K562 (cell line): ENCODE results near the gene VIPR2. TPM values are rescaled to one million over a fixed set of nuclear protein-coding genes. Genes with fewer than 3 reads are reported as not detected.

Source experiments
- ATAC-seq: fragments of 200-7000 bp; cut with Tn5 transposase; 3 replicates; pipeline ENCODE4 v1.9.1; 2020; ENCODE audit warnings: moderate library complexity
- BruUV-seq: library from RNA; stranded (reverse); fragments of 400-500 nt; replicated peaks from 2 replicates; lab custom pipeline; 2021; lab: Mats Ljungman, UMichigan
- CTCF ChIA-PET: fragments of 300-600 bp; formaldehyde crosslinking; extraction: SDS; loops from one replicate; lab custom pipeline; 2021; ENCODE audit warnings: low intra/inter-chr PET ratio; lab: Yijun Ruan, JAX
- POLR2A ChIA-PET: fragments of 300-600, 350-650 bp; sonication (Branson Sonifier 250); formaldehyde crosslinking; extraction: SDS; loops from one replicate; lab custom pipeline; 2021; ENCODE audit warnings: antibody characterized with exemption, inconsistent platforms; lab: Yijun Ruan, JAX
- DNase-seq, 4 experiments: peaks; one replicate each; pipeline versions ENCODE4 v3.0.0 to v3.0.0-alpha.2; 2011 to 2018; ENCODE audit warnings: low spot score in 3 of 4, mixed read lengths in 3 of 4; ENCODE audit errors: extremely low read depth in 1 of 4
- FAIRE-seq: peaks from 2 replicates; lab custom pipeline; 2011; peaks lifted over from hg19 to GRCh38; lab: Jason Lieb, UNC
- H2AFZ ChIP-seq: 2 replicates; pipeline ENCODE4 v1.6.0; 2011; ENCODE audit warnings: low read depth, low read length, control low read depth, inconsistent platforms
- H3K27ac ChIP-seq: fragments of 200-600 bp; 3 replicates; pipeline ENCODE4 v1.8.0; 2011; ENCODE audit warnings: low read depth, mild to moderate bottlenecking, control low read depth, inconsistent platforms, low read length, moderate library complexity, mixed read lengths; ENCODE audit errors: extremely low read depth
- H3K27me3 ChIP-seq, 2 experiments: fragments of 300-600 bp in 1 of 2; 2 replicates in 1 of 2; 3 replicates in 1 of 2; pipeline versions ENCODE4 v1.6.0 to v1.8.0; 2011; ENCODE audit warnings: inconsistent platforms in 2 of 2, low read length in 2 of 2, mild to moderate bottlenecking in 1 of 2, mixed read lengths in 1 of 2, moderate library complexity in 1 of 2; ENCODE audit not compliant: control insufficient read depth in 2 of 2, insufficient read depth in 2 of 2
- H3K36me3 ChIP-seq: fragments of 300-600 bp; 3 replicates; pipeline ENCODE4 v1.8.0; 2011; ENCODE audit warnings: mild to moderate bottlenecking, low read length, inconsistent platforms; ENCODE audit not compliant: control insufficient read depth, insufficient read depth
- H3K4me1 ChIP-seq, 2 experiments: fragments of 200-600 bp in 1 of 2; replicated peaks in 1 of 2; 2 replicates in 1 of 2; 3 replicates in 1 of 2; pipeline versions ENCODE4 v1.5.1 to v1.8.0; 2011; ENCODE audit warnings: inconsistent platforms in 2 of 2, low read length in 2 of 2, mild to moderate bottlenecking in 1 of 2, mixed read lengths in 1 of 2, moderate library complexity in 1 of 2; ENCODE audit not compliant: control insufficient read depth in 2 of 2, insufficient read depth in 2 of 2
- H3K4me2 ChIP-seq: 2 replicates; pipeline ENCODE4 v1.6.1; 2011; ENCODE audit warnings: low read length, control low read depth, inconsistent platforms, mixed read lengths; ENCODE audit not compliant: insufficient read depth
- H3K4me3 ChIP-seq: fragments of 200-600 bp; sonication (generic), shearing (Covaris generic); 2 replicates; pipeline ENCODE4 v1.5.1; 2016; ENCODE audit warnings: control low read depth, inconsistent platforms
- H3K79me2 ChIP-seq: fragments of 200-600 bp; 3 replicates; pipeline ENCODE4 v1.8.0; 2011; ENCODE audit warnings: low read length, inconsistent platforms; ENCODE audit not compliant: control insufficient read depth, insufficient read depth
- H3K9ac ChIP-seq, 2 experiments: 2 replicates each; pipeline versions ENCODE4 v1.6.0 to v1.6.1; 2011; ENCODE audit warnings: low read depth in 2 of 2, low read length in 2 of 2, control low read depth in 1 of 2, inconsistent platforms in 1 of 2, mild to moderate bottlenecking in 1 of 2, mixed read lengths in 1 of 2; ENCODE audit not compliant: insufficient read depth in 1 of 2
- H3K9me1 ChIP-seq: one replicate; pipeline ENCODE4 v1.6.0; 2011; ENCODE audit warnings: inconsistent platforms, mild to moderate bottlenecking, low read length, moderate library complexity; ENCODE audit not compliant: control insufficient read depth, insufficient read depth
- H3K9me3 ChIP-seq: replicated peaks from 2 replicates; pipeline ENCODE4 v1.5.1; 2011; ENCODE audit warnings: low read depth, low read length, inconsistent platforms; ENCODE audit not compliant: control insufficient read depth, insufficient read depth
- H4K20me1 ChIP-seq: replicated peaks from 2 replicates; pipeline ENCODE4 v1.6.1; 2011; ENCODE audit warnings: low read length, inconsistent platforms, mixed read lengths; ENCODE audit not compliant: control insufficient read depth, insufficient read depth
- BCOR ChIP-seq: fragments of 450-650 bp; IDR thresholded peaks from 2 replicates; pipeline ENCODE4 v1.6.1; 2016
- BHLHE40 ChIP-seq: IDR thresholded peaks from 2 replicates; pipeline ENCODE4 v1.6.1; 2011; ENCODE audit warnings: low read length, improper control_type of control experiment
- CLOCK ChIP-seq: fragments of 250-450 bp; sonication (Bioruptor Pico); IDR thresholded peaks from 2 replicates; pipeline ENCODE4 v1.4.0; 2020; ENCODE audit warnings: mild to moderate bottlenecking, moderate library complexity, borderline replicate concordance
- DMBX1 ChIP-seq: fragments of 250-450 bp; sonication (Bioruptor Pico); IDR thresholded peaks from 2 replicates; pipeline ENCODE4 v1.8.0; 2022; ENCODE audit warnings: inconsistent platforms, mild to moderate bottlenecking, moderate library complexity, borderline replicate concordance
- FOSL1 ChIP-seq: fragments of 200-800 bp; sonication (Bioruptor generic); conservative IDR thresholded peaks from 2 replicates; pipeline ENCODE4 v1.6.1; 2016; ENCODE audit warnings: missing genetic modification characterization, missing compliant biosample characterization
- HDGF ChIP-seq: fragments of 450-650 bp; IDR thresholded peaks from 2 replicates; pipeline ENCODE4 v1.6.1; 2016
- KAT2B ChIP-seq: IDR thresholded peaks from one replicate; pipeline ENCODE4 v1.6.1; 2012; ENCODE audit warnings: low read depth, mild to moderate bottlenecking, control low read depth, inconsistent platforms, low read length, moderate library complexity
- KDM1A ChIP-seq, 2 experiments: fragments of 450-650 bp; IDR thresholded peaks; 2 replicates each; pipeline ENCODE4 v1.6.1; 2016; ENCODE audit warnings: mild to moderate bottlenecking in 2 of 2
- MLX ChIP-seq, 2 experiments: fragments of 450-650 bp in 1 of 2; sonication (generic) in 1 of 2; formaldehyde crosslinking; conservative IDR thresholded peaks; 2 replicates each; pipeline versions ENCODE4 v1.4.0 to v1.8.1; 2020 to 2022; ENCODE audit warnings: mild to moderate bottlenecking in 1 of 2, missing genetic modification reagents in 1 of 2
- NFE2 ChIP-seq: IDR thresholded peaks from 2 replicates; pipeline ENCODE4 v1.6.1; 2014; ENCODE audit warnings: antibody characterized with exemption, low read depth
- SAFB ChIP-seq: fragments of 200-400 bp; formaldehyde crosslinking; IDR thresholded peaks from 2 replicates; pipeline ENCODE4 v1.6.1; 2017; ENCODE audit warnings: low read depth, low read length, borderline replicate concordance
- SUPT5H ChIP-seq: fragments of 450-650 bp; IDR thresholded peaks from 2 replicates; pipeline ENCODE4 v1.6.1; 2016
- TSC22D4 ChIP-seq: fragments of 450-650 bp; IDR thresholded peaks from 2 replicates; pipeline ENCODE4 v1.6.1; 2016; ENCODE audit warnings: missing genetic modification characterization, missing biosample characterization, control low read depth
- WGBS: fragments of 100-300 bp; shearing (Covaris generic); methylation state at CpG from one replicate; pipeline ENCODE4 v1.1.6; 2016; ENCODE audit warnings: low coverage, mixed read lengths; ENCODE audit not compliant: insufficient coverage; ENCODE audit errors: missing lambda C conversion rate; 5-methylcytosine and 5-hydroxymethylcytosine counted together
- in situ Hi-C: fragments of 300-500 bp; cut with MboI; formaldehyde crosslinking; loops from 4 replicates; pipeline ENCODE4 v1.15.0; 2018; ENCODE audit warnings: inconsistent platforms, mixed read lengths
- intact Hi-C: fragments of 100-400 bp; cut with micrococcal nuclease; formaldehyde crosslinking; loops from 2 replicates; pipeline ENCODE4 v1.14.2; 2022
- polyA plus RNA-seq, 8 experiments: library from polyadenylated mRNA; depleted of rRNA in 4 of 8; stranded (reverse) in 5 of 8; unstranded in 3 of 8; fragments of >200 nt; fragmentation: Nextera tagmentation in 2 of 8; fragmentation: Illumina TruSeq in 1 of 8; extraction: Ambion mirVana in 2 of 8; extraction: Trizol in 1 of 8; gene quantifications; 2 replicates each; pipeline versions ENCODE4 v1.2.1 to v1.2.3, GENCODE V29; 2011 to 2014; ENCODE audit warnings: inconsistent platforms in 1 of 8, missing spikeins in 1 of 8
- total RNA-seq, 7 experiments: library from RNA; depleted of rRNA in 6 of 7; stranded (reverse); fragments of >200 nt in 6 of 7; fragmentation: Illumina TruSeq in 2 of 7; extraction: Trizol in 2 of 7; gene quantifications; 2 replicates each; pipeline versions ENCODE4 v1.2.1 to v1.2.3, GENCODE V29; 2011 to 2021; ENCODE audit warnings: low replicate concordance in 1 of 7
- TF ChIP-seq, protein P1 (sequence below): fragments of 200-400 bp; formaldehyde crosslinking; IDR thresholded peaks from 2 replicates; pipeline ENCODE4 v1.6.1; 2017; ENCODE audit warnings: mild to moderate bottlenecking, low read depth, low read length, moderate library complexity

The VIPR2 gene
- total and polyA plus RNA-seq, 9 of the 15 experiments (the other 6 are each of a cell fraction or from before 2014, with no cell fraction given): 0.04 TPM; not detected in 8

DNA sequence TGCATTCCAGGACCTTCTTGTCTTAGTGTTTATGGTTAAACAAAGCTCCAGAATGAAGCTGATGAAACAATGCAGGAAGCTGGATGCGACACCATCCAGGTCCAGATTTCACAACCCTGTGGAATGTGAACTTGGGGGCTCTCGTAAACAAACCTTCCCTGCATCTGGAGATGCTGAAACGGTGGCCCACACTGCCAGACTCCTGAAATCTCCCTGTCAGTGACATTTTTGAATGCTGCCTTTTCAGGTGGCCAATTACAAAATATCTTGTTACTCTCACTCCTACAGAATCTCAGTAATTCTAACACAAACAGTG lies 18.8 kb downstream of the VIPR2 start:
- intact Hi-C loops (no loop called here), in situ Hi-C loops (no loop called here)
- FAIRE-seq: no peak
- H3K79me2 ChIP-seq: no peaks in the 10 kb centered on the region
- no peaks in the 10 kb centered on the region for H3K9me1 ChIP-seq
- H3K27ac ChIP-seq: no peak overlapping the region
- no peak for DNase-seq
- no peak for TF ChIP-seq HDGF
- no peak for TF ChIP-seq BCOR
- no peak for TF ChIP-seq MLX (CRISPR knock-in tag; conservative IDR thresholded peaks at IDR 0.05)
- no peak for TF ChIP-seq SUPT5H
- no peak for TF ChIP-seq BHLHE40
- no peak for TF ChIP-seq NFE2
- TF ChIP-seq, protein P1, sequence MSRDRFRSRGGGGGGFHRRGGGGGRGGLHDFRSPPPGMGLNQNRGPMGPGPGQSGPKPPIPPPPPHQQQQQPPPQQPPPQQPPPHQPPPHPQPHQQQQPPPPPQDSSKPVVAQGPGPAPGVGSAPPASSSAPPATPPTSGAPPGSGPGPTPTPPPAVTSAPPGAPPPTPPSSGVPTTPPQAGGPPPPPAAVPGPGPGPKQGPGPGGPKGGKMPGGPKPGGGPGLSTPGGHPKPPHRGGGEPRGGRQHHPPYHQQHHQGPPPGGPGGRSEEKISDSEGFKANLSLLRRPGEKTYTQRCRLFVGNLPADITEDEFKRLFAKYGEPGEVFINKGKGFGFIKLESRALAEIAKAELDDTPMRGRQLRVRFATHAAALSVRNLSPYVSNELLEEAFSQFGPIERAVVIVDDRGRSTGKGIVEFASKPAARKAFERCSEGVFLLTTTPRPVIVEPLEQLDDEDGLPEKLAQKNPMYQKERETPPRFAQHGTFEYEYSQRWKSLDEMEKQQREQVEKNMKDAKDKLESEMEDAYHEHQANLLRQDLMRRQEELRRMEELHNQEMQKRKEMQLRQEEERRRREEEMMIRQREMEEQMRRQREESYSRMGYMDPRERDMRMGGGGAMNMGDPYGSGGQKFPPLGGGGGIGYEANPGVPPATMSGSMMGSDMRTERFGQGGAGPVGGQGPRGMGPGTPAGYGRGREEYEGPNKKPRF: no peak
- TF ChIP-seq DMBX1: no peak
- no peak for TF ChIP-seq FOSL1 (tag)
- no peak for TF ChIP-seq CLOCK (CRISPR knock-in tag)
- no peak for TF ChIP-seq KAT2B
- no peak for TF ChIP-seq SAFB
- no peak for TF ChIP-seq TSC22D4 (tag)
- no peak for TF ChIP-seq KDM1A (IDR thresholded peaks at IDR 0.05)
- H3K27me3 ChIP-seq: peaks cover 29 to 60% of the 10 kb centered on the region in 2 experiments; a peak in 4 of 5 replicates
- no peaks in the 10 kb centered on the region for H3K4me1 ChIP-seq
- ChIA-PET POLR2A (no interaction called here), CTCF (no interaction called here)
- WGBS: 0% methylated on average over 3 of the region's 3 CpGs
- no peak for ATAC-seq
- H3K9ac ChIP-seq: no peak overlapping the region
- no peak overlapping the region for H2AFZ ChIP-seq
- BruUV-seq: no TSS peak
- H3K4me2 ChIP-seq: no peak overlapping the region
- no peaks in the 10 kb centered on the region for H3K9me3 ChIP-seq
- no peaks in the 10 kb centered on the region for H3K36me3 ChIP-seq
- no peak overlapping the region for H3K4me3 ChIP-seq
- no peaks in the 10 kb centered on the region; the same call in 1 of the 2 replicates for H4K20me1 ChIP-seq
